Stimulated activated naive CD8-positive, alpha-beta T cell treated with anti-CD3 and anti-CD28 coated beads, Interleukin-15, amount 100 ng/mL, for 72 hours (primary cell): ENCODE measurements around the gene FAM72A.
"Not testable (repeated sequence)": the region's sequence is repeated elsewhere in the genome, so short reads cannot be mapped to it uniquely, and the experiment has no call there.

Source experiments
- ATAC-seq: fragments of 150-1000 bp; cut with Tn5 transposase; 2 replicates; pipeline ENCODE4 v1.10.0; 2021; ENCODE audit warnings: mild to moderate bottlenecking, moderate library complexity
- DNase-seq, 2 donors: peaks; one replicate each; pipeline ENCODE4 v3.0.0; 2021 to 2022
- H3K27ac Mint-ChIP-seq, 2 donors: one replicate each; pipeline ENCODE4 v1.8.0; 2022; ENCODE audit warnings: mild to moderate bottlenecking in 2 of 2, mixed read lengths in 2 of 2, moderate library complexity in 2 of 2
- H3K27me3 Mint-ChIP-seq: one replicate; pipeline ENCODE4 v1.8.0; 2022; ENCODE audit warnings: mixed read lengths
- H3K4me1 Mint-ChIP-seq: one replicate; pipeline ENCODE4 v1.8.0; 2022; ENCODE audit warnings: mild to moderate bottlenecking, mixed read lengths
- H3K4me3 Mint-ChIP-seq, 2 donors: one replicate each; pipeline ENCODE4 v1.8.0; 2022; ENCODE audit warnings: mild to moderate bottlenecking in 2 of 2, mixed read lengths in 2 of 2, moderate library complexity in 1 of 2
- H3K9me3 Mint-ChIP-seq, 2 donors: one replicate each; pipeline ENCODE4 v1.8.0; 2022; ENCODE audit warnings: mixed read lengths in 2 of 2

FAM72A gene

GRCh38 chr1:206202789-206203363 is at the start of gene FAM72A:
Gene FAM72A, minus strand, starts transcription at chr1:206202839. Its CDS starts 814 bp downstream, at chr1:206202025.
- Mint-ChIP-seq H3K27ac (peak within 1 kb of the TSS; percentile 57 to 74), H3K4me3 (peak within 1 kb of the TSS; percentile 87 to 89)
- peak; percentile 96 to 99 for DNase-seq
- not testable (repeated sequence) for H3K4me1 Mint-ChIP-seq, H3K27me3 Mint-ChIP-seq, H3K9me3 Mint-ChIP-seq
- ATAC-seq = peak; percentile 93

- DNase-seq, H3K27me3 Mint-ChIP-seq, H3K4me1 Mint-ChIP-seq, H3K27ac Mint-ChIP-seq, H3K4me3 Mint-ChIP-seq, H3K9me3 Mint-ChIP-seq: not testable (repeated sequence)
- ATAC-seq = peak; percentile 75
Observed at GRCh38 chr1:206250953-206251681, 48.5 kb upstream of the FAM72A start.

DNA sequence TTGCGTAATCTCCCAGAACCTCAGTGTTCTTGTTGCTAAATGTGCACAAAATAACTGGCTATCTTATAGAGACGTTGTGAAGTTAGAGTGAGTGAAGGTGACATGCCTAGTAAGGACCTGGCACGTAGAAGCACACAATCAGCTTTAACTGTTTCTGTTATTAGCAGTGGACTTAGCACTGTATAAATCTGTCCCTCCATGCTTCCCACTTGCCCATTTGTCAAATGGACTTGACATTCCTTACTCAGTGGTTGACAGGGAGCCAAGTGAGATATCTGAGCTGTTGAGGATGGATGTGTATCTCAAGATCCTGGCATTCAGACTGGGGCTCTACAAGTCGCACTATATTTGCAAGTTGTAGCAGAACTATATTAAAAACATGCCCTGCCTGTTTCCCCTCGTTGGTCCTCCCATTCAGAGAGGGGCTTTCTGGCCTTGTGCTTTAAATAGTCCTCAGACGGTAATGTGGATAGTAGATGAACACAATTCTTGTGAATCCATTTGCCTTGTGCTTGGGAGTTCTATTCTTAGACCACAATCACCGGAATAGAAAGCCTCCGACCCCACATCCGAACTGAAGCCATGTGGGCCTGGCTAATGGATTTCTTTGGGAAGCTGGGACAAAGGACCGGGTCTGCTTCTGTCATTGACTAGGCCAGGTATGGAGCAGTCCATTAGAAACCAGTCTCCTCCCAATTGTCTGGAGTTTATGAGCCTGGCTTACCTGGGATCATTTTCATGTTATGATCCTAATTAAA is 43.7 kb upstream of the FAM72A start:
- H3K27ac Mint-ChIP-seq, H3K27me3 Mint-ChIP-seq, DNase-seq, H3K9me3 Mint-ChIP-seq, H3K4me1 Mint-ChIP-seq, H3K4me3 Mint-ChIP-seq, ATAC-seq: not testable (repeated sequence)

DNA sequence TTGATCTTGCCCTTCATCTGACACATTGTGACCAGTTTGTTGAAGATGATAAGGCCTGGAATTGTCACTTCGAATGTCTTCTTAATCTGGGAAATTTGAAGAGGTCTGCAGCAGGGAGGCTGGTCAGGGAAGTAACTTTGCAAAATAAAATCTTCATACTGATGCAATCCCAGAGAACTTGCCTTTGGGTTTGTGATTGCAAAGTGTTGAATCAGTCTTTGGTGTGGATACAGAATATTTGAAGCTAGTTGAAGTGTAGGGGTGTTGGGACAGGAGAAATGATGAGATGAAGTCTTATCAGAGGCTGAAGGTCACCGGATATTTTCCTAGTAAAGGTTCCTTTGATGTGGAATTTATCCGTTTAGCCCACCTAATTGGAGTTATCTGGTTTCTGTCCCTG is 42.8 kb upstream of the FAM72A start:
- H3K27me3 Mint-ChIP-seq, DNase-seq, H3K4me1 Mint-ChIP-seq, H3K9me3 Mint-ChIP-seq, ATAC-seq, H3K4me3 Mint-ChIP-seq, H3K27ac Mint-ChIP-seq: not testable (repeated sequence)

DNA sequence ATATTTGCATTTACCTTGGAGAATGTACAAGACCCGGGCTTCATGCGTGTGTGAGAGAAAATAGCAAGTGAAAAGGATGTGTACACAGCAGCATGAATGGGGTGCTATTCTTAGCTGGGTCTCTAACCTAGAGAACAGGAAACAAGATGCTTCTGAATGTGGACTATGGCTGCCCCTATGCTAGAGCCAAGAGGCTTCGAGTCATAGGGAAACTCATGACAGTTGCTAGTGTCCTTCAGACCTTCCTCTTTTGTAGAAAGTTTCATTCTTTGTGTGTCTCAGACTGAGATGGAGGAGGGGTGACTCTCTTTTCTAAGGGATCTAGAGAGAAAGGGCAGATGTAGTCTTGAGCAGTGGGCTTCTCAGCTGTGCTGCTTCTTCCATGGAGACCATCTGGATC is 40.7 kb upstream of the FAM72A start:
- DNase-seq = peak in 1 of 2 donors; percentile 13
- peak; percentile 97 for ATAC-seq
- H3K27ac Mint-ChIP-seq, H3K4me3 Mint-ChIP-seq, H3K27me3 Mint-ChIP-seq, H3K4me1 Mint-ChIP-seq, H3K9me3 Mint-ChIP-seq: not testable (repeated sequence)

DNA sequence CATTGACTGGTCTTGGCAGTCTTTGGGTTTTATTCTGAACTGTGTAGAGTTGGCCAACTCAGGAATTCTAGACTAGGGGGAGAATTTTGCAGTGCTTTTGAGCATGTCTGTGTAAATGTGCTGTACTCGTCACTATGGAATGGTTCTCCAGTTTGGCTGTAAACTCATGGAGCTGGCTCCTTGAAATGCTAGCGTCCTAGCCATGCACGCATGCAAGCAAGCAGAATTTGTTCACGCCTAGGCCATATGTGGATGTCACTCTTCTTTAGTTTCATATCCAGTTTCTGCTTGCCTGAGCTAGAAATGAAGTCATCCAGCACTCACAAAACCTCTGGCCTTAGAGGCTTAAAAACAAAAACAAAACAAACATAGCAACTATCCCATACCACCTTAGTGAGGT is 37.6 kb upstream of the FAM72A start:
- peak; percentile 63 for ATAC-seq
- DNase-seq = not testable (repeated sequence)

DNA sequence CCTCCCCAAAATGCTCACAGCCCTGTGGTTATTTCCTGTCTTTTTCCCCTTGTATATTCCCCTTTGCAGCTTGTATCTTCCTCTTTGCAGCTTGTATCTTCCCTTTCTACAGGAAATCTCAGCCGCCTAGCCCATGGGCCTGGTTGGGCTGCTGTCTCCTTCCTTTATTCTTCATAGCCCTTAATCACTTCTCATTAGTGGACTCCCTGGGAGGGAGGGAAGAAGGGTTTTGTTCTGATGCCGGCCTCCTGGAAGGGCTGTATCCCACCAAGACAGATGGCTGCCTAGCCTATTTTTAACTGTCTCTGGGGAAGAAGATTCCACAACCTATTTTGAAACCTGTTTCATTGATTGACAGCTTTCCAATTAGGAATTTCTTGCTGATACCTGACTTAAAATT is 32.6 kb upstream of the FAM72A start:
- H3K9me3 Mint-ChIP-seq, DNase-seq, H3K27me3 Mint-ChIP-seq, H3K4me3 Mint-ChIP-seq, H3K4me1 Mint-ChIP-seq, H3K27ac Mint-ChIP-seq, ATAC-seq: not testable (repeated sequence)

More for the DNA sequence above, 37.6 kb upstream of the FAM72A start:
- H3K4me1 Mint-ChIP-seq, H3K9me3 Mint-ChIP-seq, H3K27me3 Mint-ChIP-seq, H3K27ac Mint-ChIP-seq, H3K4me3 Mint-ChIP-seq: not testable (repeated sequence)

DNA sequence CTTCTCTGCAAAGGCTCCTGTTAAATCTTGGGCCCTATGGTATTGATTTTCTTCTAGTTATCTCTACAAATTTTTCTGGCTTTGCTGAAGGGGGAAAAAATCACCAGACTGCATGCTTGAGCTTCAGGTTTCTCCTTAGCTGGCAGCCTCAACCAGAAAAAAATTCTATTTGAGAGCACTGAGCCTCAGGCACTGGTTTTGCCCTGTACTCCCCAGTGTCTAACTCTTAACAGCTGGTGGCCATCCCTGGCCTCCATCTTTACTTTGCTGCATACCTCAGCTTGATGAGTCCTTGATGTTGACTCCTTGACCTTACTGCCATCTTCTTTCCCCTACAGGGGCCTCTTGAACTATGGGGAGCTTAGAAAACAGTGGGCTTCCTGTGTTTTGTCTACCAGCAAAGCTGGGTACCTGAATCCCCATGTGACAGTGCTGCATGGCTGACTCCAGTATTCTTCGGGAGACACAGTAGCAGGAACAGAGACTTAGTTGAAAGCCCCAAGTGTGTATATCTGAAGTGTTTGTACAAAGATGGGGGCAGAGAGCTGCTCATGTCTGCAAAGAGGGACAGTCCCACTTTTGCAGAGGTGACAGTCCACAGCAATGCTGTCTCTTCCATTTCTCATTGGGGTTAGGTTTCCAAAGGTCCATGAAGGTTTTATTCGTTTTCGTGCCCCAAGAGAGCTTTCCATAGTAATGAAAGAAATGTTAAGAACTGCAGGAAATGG is 31.7 kb upstream of the FAM72A start:
- not testable (repeated sequence) for ATAC-seq, DNase-seq, H3K9me3 Mint-ChIP-seq, H3K4me1 Mint-ChIP-seq, H3K27ac Mint-ChIP-seq, H3K27me3 Mint-ChIP-seq, H3K4me3 Mint-ChIP-seq

DNA sequence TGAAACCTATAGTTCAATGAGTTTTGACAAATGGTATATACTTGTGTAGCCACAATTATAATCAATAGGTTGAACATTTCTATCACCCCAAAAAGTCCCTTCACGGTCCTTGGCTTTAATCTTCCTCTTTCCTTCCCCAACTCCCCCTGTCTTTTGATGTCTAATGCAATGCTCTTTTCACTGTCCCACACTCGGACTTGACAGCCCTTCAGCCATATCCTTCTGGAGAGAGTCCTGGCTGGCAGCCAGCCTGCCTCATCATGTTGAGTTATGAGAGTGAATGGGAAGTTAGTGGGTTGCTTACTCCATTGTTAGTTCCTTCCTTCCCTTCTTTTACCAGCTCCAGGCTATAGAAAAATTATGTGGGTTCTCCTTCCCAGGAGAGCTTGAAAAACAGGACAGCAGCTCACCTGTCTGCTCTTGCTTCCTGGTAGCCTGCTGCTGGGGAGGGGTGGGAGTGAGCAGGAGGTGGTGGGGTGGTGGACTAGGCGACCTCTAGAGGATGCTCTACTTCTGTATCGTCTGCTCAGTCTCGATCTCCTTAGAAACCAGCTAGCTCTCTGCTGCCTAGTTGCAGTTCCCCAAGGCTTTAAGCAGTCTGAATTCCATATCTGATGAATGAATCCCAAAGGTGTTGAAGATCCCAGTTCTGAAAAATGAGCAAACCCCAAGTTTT is 30.5 kb upstream of the FAM72A start:
- not testable (repeated sequence) for H3K27ac Mint-ChIP-seq, H3K9me3 Mint-ChIP-seq, H3K4me3 Mint-ChIP-seq, DNase-seq, H3K27me3 Mint-ChIP-seq, H3K4me1 Mint-ChIP-seq
- peak; percentile 62 for ATAC-seq

DNA sequence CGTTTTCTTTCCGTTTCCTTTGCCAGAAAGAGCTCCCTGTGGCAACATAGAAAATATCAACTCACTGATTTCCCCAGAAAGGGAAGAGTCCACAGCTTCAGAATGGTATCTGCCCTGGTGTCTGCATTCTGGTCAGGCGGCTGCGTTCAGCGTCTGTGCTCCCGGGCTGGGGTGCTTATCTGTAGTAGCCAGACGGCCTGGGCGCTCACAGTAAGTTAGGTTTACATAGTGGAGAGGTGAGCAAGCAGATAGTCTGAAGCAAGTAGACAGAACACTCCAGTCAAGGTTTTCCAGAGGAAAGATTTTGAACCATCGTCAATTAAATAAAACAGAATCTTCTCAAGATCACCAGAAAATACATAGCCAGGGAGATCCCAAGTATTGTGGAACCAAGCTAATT is 29.4 kb upstream of the FAM72A start:
- not testable (repeated sequence) for H3K4me1 Mint-ChIP-seq, ATAC-seq, DNase-seq, H3K4me3 Mint-ChIP-seq, H3K9me3 Mint-ChIP-seq, H3K27ac Mint-ChIP-seq, H3K27me3 Mint-ChIP-seq

DNA sequence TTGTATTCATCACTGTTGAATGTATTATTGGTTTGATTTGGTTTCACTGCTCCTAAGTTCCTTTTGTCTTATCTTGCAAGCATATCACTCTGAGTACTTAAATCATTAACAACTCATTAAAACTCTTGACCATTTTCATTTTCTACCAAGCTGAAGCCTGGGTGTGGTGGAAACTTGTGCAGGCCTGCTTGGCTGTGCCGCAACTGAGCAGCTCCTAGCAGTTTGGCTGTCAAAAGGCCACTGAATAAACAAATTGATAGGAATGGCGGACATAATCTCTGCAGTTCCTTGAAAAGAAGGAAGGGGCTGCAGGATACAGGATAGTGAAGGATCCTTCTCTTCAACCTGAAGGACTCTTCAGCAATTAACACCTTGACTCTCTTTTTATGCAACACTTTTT is 26.6 kb upstream of the FAM72A start:
- not testable (repeated sequence) for H3K27ac Mint-ChIP-seq, H3K4me3 Mint-ChIP-seq, ATAC-seq, H3K9me3 Mint-ChIP-seq, DNase-seq, H3K4me1 Mint-ChIP-seq, H3K27me3 Mint-ChIP-seq

DNA sequence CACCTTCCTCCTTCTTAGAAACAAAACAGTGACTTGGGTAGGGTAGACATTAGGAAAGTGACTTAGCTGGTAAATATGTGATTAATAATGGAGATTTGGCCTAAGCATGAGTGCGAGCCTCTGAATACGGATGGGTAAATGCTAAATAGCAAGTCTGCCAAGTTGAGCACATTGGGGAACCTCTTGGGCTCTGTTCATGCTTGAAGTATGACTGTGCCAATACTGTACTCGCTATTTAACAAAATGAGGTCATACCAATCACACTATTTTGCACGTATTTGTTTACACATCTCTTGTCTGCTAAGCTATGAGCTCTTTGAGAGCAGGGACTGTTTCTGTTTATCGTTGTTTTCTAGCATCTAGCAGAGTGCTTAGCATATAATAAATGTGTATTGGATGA is 24.2 kb upstream of the FAM72A start:
- H3K27ac Mint-ChIP-seq, DNase-seq, ATAC-seq, H3K4me1 Mint-ChIP-seq, H3K9me3 Mint-ChIP-seq, H3K4me3 Mint-ChIP-seq, H3K27me3 Mint-ChIP-seq: not testable (repeated sequence)

DNA sequence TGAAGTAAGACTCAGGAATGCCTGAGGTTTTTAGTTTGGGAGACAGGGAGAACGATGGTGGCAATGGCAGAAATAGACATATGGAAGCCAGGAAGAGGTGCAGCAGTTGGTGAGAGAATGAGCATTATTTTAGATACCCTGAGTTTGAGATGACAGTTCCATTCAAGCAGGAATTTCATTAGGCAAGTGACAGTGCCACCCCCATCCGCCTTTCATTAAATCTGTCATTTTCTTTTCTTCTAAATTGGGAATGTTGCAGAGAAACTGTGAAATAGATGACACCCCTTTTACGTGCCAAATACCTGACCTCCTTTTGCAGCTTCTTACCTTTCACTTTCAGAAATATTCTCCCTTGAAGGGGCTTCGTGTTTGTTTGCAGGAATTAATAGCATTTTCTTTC is 22.7 kb upstream of the FAM72A start:
- not testable (repeated sequence) for H3K9me3 Mint-ChIP-seq, H3K4me3 Mint-ChIP-seq, DNase-seq

GRCh38 chr1:206224190-206224776 is 21.6 kb upstream of the FAM72A start:
- ATAC-seq = peak; percentile 23
- not testable (repeated sequence) for H3K27me3 Mint-ChIP-seq, H3K4me3 Mint-ChIP-seq, H3K9me3 Mint-ChIP-seq, DNase-seq, H3K27ac Mint-ChIP-seq, H3K4me1 Mint-ChIP-seq

More for the DNA sequence above, 22.7 kb upstream of the FAM72A start:
- not testable (repeated sequence) for ATAC-seq, H3K27ac Mint-ChIP-seq, H3K27me3 Mint-ChIP-seq, H3K4me1 Mint-ChIP-seq

- DNase-seq, H3K27ac Mint-ChIP-seq, H3K4me1 Mint-ChIP-seq, H3K9me3 Mint-ChIP-seq, H3K4me3 Mint-ChIP-seq, ATAC-seq, H3K27me3 Mint-ChIP-seq: not testable (repeated sequence)
Observed at GRCh38 chr1:206221585-206221984, 18.9 kb upstream of the FAM72A start.
